ENCODE measurements around the gene SLAMF6. TPM values are rescaled to one million over a fixed set of nuclear protein-coding genes. Genes with fewer than 3 reads are reported as not detected.

Gene SLAMF6
- total RNA-seq, 4 donors from 2014 or later, result 0.19 to 2.3 TPM; not detected in 2

DNA sequence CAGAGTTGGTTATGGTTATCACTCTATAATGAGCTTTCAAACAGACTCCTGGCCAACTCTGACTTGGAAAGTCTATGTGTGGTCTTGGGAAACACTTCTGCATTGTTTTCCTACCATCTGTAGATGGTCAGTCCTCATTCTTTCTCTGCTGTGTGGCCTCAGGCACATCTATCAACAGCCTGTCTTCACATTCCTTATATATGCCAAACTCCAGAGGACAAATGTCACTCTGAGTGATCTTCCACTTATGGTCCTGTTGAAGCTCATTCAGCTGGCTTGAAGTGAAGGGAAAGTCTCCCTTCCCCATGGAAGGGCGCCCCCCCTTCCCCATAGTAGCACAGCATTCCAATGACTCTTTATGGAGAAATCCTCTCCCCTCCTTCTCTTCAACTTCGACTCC is 64.0 kb downstream of the SLAMF6 start:
- TF ChIP-seq, protein P1, sequence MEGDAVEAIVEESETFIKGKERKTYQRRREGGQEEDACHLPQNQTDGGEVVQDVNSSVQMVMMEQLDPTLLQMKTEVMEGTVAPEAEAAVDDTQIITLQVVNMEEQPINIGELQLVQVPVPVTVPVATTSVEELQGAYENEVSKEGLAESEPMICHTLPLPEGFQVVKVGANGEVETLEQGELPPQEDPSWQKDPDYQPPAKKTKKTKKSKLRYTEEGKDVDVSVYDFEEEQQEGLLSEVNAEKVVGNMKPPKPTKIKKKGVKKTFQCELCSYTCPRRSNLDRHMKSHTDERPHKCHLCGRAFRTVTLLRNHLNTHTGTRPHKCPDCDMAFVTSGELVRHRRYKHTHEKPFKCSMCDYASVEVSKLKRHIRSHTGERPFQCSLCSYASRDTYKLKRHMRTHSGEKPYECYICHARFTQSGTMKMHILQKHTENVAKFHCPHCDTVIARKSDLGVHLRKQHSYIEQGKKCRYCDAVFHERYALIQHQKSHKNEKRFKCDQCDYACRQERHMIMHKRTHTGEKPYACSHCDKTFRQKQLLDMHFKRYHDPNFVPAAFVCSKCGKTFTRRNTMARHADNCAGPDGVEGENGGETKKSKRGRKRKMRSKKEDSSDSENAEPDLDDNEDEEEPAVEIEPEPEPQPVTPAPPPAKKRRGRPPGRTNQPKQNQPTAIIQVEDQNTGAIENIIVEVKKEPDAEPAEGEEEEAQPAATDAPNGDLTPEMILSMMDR (IDR thresholded peaks at IDR 0.05 in 4 of 5, conservative IDR thresholded peaks at IDR 0.05 in 1 of 5), result no peak
- TF ChIP-seq POLR2A (IDR thresholded peaks at IDR 0.05), result no peak
- ATAC-seq, result no peak
- no peaks in the 10 kb centered on the region for H3K4me1 ChIP-seq
- DNase-seq, result no peak
- no peaks in the 10 kb centered on the region for H3K36me3 ChIP-seq
- no peaks in the 10 kb centered on the region for H3K9me3 ChIP-seq
- in situ Hi-C loops (cut with MboI; ENCODE audit: low sequenced_read_pairs in 4 of 4) (no loop called here), intact Hi-C loops (cut with DNase I; ENCODE audit: low total_unique reads) (no loop called here)
- H3K27ac ChIP-seq, result no peak overlapping the region
- H3K4me3 ChIP-seq, result no peak overlapping the region
- H3K27me3 ChIP-seq, result no peaks in the 10 kb centered on the region

DNA sequence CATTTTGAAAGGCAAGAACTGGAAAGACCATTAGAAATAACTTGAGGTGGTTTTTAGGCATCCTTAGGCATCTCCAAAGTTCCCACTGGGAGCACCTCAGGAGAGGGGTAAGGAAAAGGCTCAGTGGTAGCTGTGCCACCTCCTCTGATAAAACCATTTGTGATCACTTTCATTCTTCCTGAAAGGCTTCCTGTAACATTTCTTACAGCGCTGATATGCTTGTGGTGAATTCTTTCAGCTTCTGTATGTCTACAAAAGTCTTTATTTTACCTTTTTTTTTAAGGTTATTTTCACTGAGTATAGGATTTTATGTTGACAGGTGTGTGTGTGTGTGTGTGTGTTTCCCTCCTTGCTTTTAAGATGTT is 67.9 kb downstream of the SLAMF6 start:
- Histone ChIP-seq H3K27ac (no peak overlapping the region), H3K4me3 (no peak overlapping the region), H3K4me1 (no peaks in the 10 kb centered on the region), H3K9me3 (no peaks in the 10 kb centered on the region), H3K36me3 (no peaks in the 10 kb centered on the region), H3K27me3 (no peaks in the 10 kb centered on the region)
- no peak for DNase-seq
- intact Hi-C loops (cut with DNase I; ENCODE audit: low total_unique reads), result no loop called here
- in situ Hi-C loops (cut with MboI; ENCODE audit: low sequenced_read_pairs in 4 of 4), result no loop called here
- no peak for TF ChIP-seq POLR2A (IDR thresholded peaks at IDR 0.05)
- TF ChIP-seq, protein P1 (IDR thresholded peaks at IDR 0.05 in 4 of 5, conservative IDR thresholded peaks at IDR 0.05 in 1 of 5), result no peak
- ATAC-seq, result no peak

DNA sequence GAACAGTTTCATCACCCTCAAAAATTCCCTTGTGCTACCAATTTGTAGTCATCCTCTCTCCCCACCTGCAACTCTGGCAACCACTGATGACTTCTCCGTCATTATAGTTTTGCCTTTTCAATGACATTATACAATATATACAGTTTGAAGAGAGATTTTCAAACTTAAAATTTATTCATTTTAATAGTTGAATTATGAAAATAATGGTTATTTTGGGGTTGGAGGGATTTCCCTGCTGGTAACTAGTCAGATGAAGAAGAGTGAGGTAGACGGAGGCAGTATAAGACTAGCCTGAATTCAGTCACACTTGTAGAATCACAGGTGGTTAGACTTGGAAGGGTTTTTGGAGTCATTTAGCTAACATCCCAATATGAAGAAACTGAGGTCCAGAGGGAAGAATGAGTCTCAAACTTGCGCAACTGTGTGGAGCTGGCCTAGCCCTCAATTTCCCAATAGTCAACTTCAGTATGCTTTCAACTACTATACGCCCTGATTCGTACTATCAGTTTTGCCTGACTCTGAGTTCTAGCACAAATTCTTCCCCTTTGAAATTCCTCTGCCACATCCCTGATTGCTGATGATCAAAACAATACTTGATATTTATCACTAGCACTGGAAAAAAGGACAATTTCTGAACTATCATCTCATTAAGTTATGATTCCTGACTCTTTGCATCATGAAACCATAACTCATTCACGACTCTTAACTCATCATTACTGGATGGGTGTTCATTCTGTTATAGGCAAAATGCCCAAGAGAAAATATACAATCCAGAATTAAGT is 68.5 kb downstream of the SLAMF6 start:
- no peak for ATAC-seq
- intact Hi-C loops (cut with DNase I; ENCODE audit: low total_unique reads) (no loop called here), in situ Hi-C loops (cut with MboI; ENCODE audit: low sequenced_read_pairs in 4 of 4) (no loop called here)
- Histone ChIP-seq H3K9me3 (no peaks in the 10 kb centered on the region), H3K27me3 (no peaks in the 10 kb centered on the region), H3K4me1 (no peaks in the 10 kb centered on the region), H3K4me3 (no peak overlapping the region), H3K27ac (no peak overlapping the region), H3K36me3 (no peaks in the 10 kb centered on the region)
- no peak for DNase-seq
- TF ChIP-seq, protein P1 (IDR thresholded peaks at IDR 0.05 in 4 of 5, conservative IDR thresholded peaks at IDR 0.05 in 1 of 5), result no peak
- TF ChIP-seq POLR2A (IDR thresholded peaks at IDR 0.05), result no peak

DNA sequence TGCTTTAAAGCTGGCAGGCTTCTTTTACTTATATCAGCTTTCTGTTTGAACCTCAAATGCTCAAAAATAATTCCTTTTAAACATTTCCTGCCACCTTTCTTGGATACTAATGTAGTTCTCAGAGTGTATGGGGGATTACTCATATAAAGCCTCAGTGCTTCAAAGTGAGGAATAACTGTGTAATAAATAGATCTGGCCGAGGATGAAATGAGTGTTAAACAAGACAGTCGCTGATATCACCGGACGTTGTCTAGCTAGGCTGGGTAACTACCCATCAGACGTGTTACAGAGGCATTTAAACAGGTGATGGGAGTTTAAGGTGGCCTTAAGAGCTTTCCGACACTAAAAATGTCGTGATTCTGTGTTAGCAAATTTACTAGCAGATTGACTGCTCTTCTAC is 69.6 kb downstream of the SLAMF6 start:
- no peaks in the 10 kb centered on the region for H3K27me3 ChIP-seq
- no peak overlapping the region for H3K4me3 ChIP-seq
- in situ Hi-C loops (cut with MboI; ENCODE audit: low sequenced_read_pairs in 4 of 4), result no loop called here
- no peak for TF ChIP-seq POLR2A (IDR thresholded peaks at IDR 0.05)
- TF ChIP-seq, protein P1 (IDR thresholded peaks at IDR 0.05 in 4 of 5, conservative IDR thresholded peaks at IDR 0.05 in 1 of 5), result no peak
- no peak for ATAC-seq
- H3K36me3 ChIP-seq, result no peaks in the 10 kb centered on the region
- intact Hi-C loops (cut with DNase I; ENCODE audit: low total_unique reads), result no loop called here
- no peaks in the 10 kb centered on the region for H3K9me3 ChIP-seq
- no peak overlapping the region for H3K27ac ChIP-seq
- DNase-seq, result no peak
- no peaks in the 10 kb centered on the region for H3K4me1 ChIP-seq

DNA sequence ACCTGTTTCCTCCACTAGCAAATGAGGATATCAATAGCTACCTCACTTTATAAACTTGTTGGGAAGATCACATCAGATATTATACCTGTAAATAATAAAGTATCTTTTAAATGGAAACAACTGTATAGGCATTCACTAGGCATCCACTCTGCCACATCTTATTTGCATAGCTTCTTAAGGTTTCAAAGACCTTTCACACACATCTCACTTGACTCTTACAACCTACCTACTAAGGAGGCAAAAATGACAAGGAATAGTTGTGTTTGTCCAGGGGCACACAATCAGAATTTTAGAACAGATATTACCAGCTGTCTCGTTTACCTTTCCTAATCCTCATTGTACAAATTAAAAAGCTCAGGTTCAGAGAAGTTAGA is 71.2 kb downstream of the SLAMF6 start:
- Histone ChIP-seq H3K9me3 (no peaks in the 10 kb centered on the region), H3K27me3 (no peaks in the 10 kb centered on the region), H3K4me3 (no peak overlapping the region), H3K36me3 (no peaks in the 10 kb centered on the region), H3K27ac (no peak overlapping the region), H3K4me1 (no peaks in the 10 kb centered on the region)
- intact Hi-C loops (cut with DNase I; ENCODE audit: low total_unique reads), result no loop called here
- DNase-seq (no peak), ATAC-seq (no peak)
- in situ Hi-C loops (cut with MboI; ENCODE audit: low sequenced_read_pairs in 4 of 4), result no loop called here
- no peak for TF ChIP-seq POLR2A (IDR thresholded peaks at IDR 0.05)
- TF ChIP-seq, protein P1 (IDR thresholded peaks at IDR 0.05 in 4 of 5, conservative IDR thresholded peaks at IDR 0.05 in 1 of 5), result no peak

All from gastrocnemius medialis (tissue), 4 donors.